HEK293 (cell line): ENCODE results near the gene PNPLA2.
A peak's percentile ranks its signal among the peaks of the same experiment; 100 is the strongest.

Experiments used
- CTCF ChIA-PET: fragments of 350-600 bp; formaldehyde crosslinking; extraction: SDS; loops from one replicate; lab custom pipeline; 2021; ENCODE audit warnings: antibody characterized with exemption; lab: Yijun Ruan, JAX
- POLR2A ChIA-PET: fragments of 300-600 bp; formaldehyde crosslinking; extraction: SDS; loops from one replicate; lab custom pipeline; 2020; ENCODE audit warnings: antibody characterized with exemption, inconsistent platforms; lab: Yijun Ruan, JAX
- H3K27ac ChIP-seq: fragments of 200-500 bp; sonication (Bioruptor generic); 2 replicates; pipeline ENCODE4 v1.5.1; 2014; ENCODE audit warnings: low read depth, low read length, control low read depth, inconsistent platforms; ENCODE audit errors: extremely low read depth
- H3K36me3 ChIP-seq, 2 experiments: fragments of 200-500 bp in 1 of 2; sonication (Bioruptor generic) in 1 of 2; 1 replicate in 1 of 2; 2 replicates in 1 of 2; pipeline ENCODE4 v1.5.1; 2014 to 2017; ENCODE audit warnings: inconsistent platforms in 2 of 2, low read length in 2 of 2; ENCODE audit not compliant: control insufficient read depth in 2 of 2, insufficient read depth in 1 of 2
- H3K4me1 ChIP-seq: fragments of 200-500 bp; sonication (Bioruptor generic); 2 replicates; pipeline ENCODE4 v1.5.1; 2014; ENCODE audit warnings: mild to moderate bottlenecking, low read length, inconsistent platforms; ENCODE audit not compliant: control insufficient read depth, insufficient read depth
- H3K4me3 ChIP-seq: 2 replicates; pipeline ENCODE4 v1.5.1; 2011; ENCODE audit warnings: low read depth, mild to moderate bottlenecking, control low read depth, low read length, moderate library complexity
- H3K9me3 ChIP-seq: fragments of 200-500 bp; sonication (Bioruptor generic); 2 replicates; pipeline ENCODE4 v1.5.1; 2014; ENCODE audit warnings: low read depth, low read length, inconsistent platforms; ENCODE audit not compliant: control insufficient read depth, insufficient read depth
- AEBP2 ChIP-seq: fragments of 450-650 bp; formaldehyde crosslinking; IDR thresholded peaks from 2 replicates; pipeline ENCODE4 v1.5.1; 2016; ENCODE audit warnings: missing biosample characterization, missing genetic modification characterization, borderline replicate concordance
- CTCF ChIP-seq: fragments of 450-650 bp; formaldehyde crosslinking; IDR thresholded peaks from 2 replicates; pipeline ENCODE4 v1.5.1; 2016; ENCODE audit warnings: missing biosample characterization, missing genetic modification characterization
- PRDM2 ChIP-seq: fragments of 450-650 bp; formaldehyde crosslinking; IDR thresholded peaks from 2 replicates; pipeline ENCODE4 v1.5.1; 2016; ENCODE audit warnings: missing biosample characterization, missing genetic modification characterization, borderline replicate concordance
- SCRT1 ChIP-seq: fragments of 450-650 bp; formaldehyde crosslinking; IDR thresholded peaks from 2 replicates; pipeline ENCODE4 v1.5.1; 2016; ENCODE audit warnings: missing biosample characterization, missing genetic modification characterization, borderline replicate concordance
- SETDB1 ChIP-seq: IDR thresholded peaks from one replicate; pipeline ENCODE4 v1.6.1; 2017; ENCODE audit warnings: mild to moderate bottlenecking, low read length, moderate library complexity, mixed read lengths; ENCODE audit not compliant: insufficient read length
- ZBTB10 ChIP-seq: fragments of 450-650 bp; formaldehyde crosslinking; IDR thresholded peaks from 2 replicates; pipeline ENCODE4 v1.5.1; 2016; ENCODE audit warnings: missing biosample characterization, missing genetic modification characterization
- ZIC2 ChIP-seq: fragments of 450-650 bp; formaldehyde crosslinking; IDR thresholded peaks from 2 replicates; pipeline ENCODE4 v1.5.1; 2016; ENCODE audit warnings: missing biosample characterization, missing genetic modification characterization
- ZNF133 ChIP-seq: fragments of 450-650 bp; formaldehyde crosslinking; IDR thresholded peaks from 2 replicates; pipeline ENCODE4 v1.5.1; 2016; ENCODE audit warnings: missing biosample characterization, missing genetic modification characterization
- ZNF155 ChIP-seq: fragments of 450-650 bp; formaldehyde crosslinking; IDR thresholded peaks from 2 replicates; pipeline ENCODE4 v1.5.1; 2016; ENCODE audit warnings: missing biosample characterization, missing genetic modification characterization
- ZNF16 ChIP-seq: fragments of 450-650 bp; formaldehyde crosslinking; IDR thresholded peaks from 2 replicates; pipeline ENCODE4 v1.5.1; 2016; ENCODE audit warnings: low read depth, missing biosample characterization, missing genetic modification characterization
- ZNF26 ChIP-seq: fragments of 450-650 bp; formaldehyde crosslinking; IDR thresholded peaks from 2 replicates; pipeline ENCODE4 v1.5.1; 2016; ENCODE audit warnings: missing biosample characterization, missing genetic modification characterization
- ZNF37A ChIP-seq: fragments of 450-650 bp; IDR thresholded peaks from 2 replicates; pipeline ENCODE4 v1.5.1; 2018; ENCODE audit warnings: missing biosample characterization, missing genetic modification characterization
- ZNF394 ChIP-seq: fragments of 450-650 bp; formaldehyde crosslinking; IDR thresholded peaks from 2 replicates; pipeline ENCODE4 v1.5.1; 2016; ENCODE audit warnings: missing biosample characterization, missing genetic modification characterization, mild to moderate bottlenecking, moderate library complexity, borderline replicate concordance
- ZNF488 ChIP-seq: fragments of 450-650 bp; formaldehyde crosslinking; IDR thresholded peaks from 2 replicates; pipeline ENCODE4 v1.5.1; 2016; ENCODE audit warnings: missing biosample characterization, missing genetic modification characterization
- ZNF501 ChIP-seq: fragments of 450-650 bp; formaldehyde crosslinking; IDR thresholded peaks from 2 replicates; pipeline ENCODE4 v1.5.1; 2016; ENCODE audit warnings: missing biosample characterization, missing genetic modification characterization
- ZNF555 ChIP-seq: fragments of 450-650 bp; formaldehyde crosslinking; conservative IDR thresholded peaks from 2 replicates; pipeline ENCODE4 v1.5.1; 2017; ENCODE audit warnings: missing biosample characterization, mild to moderate bottlenecking, missing genetic modification characterization, inconsistent platforms
- ZNF626 ChIP-seq: fragments of 450-650 bp; sonication (Bioruptor Pico); formaldehyde crosslinking; IDR thresholded peaks from 2 replicates; pipeline ENCODE4 v1.5.1; 2018; ENCODE audit warnings: missing biosample characterization, missing genetic modification characterization, inconsistent platforms
- ZNF654 ChIP-seq: fragments of 450-650 bp; formaldehyde crosslinking; IDR thresholded peaks from 2 replicates; pipeline ENCODE4 v1.5.1; 2016; ENCODE audit warnings: low read depth, missing biosample characterization, missing genetic modification characterization
- ZSCAN5A ChIP-seq: fragments of 450-650 bp; formaldehyde crosslinking; IDR thresholded peaks from 2 replicates; pipeline ENCODE4 v1.5.1; 2016; ENCODE audit warnings: missing biosample characterization, missing genetic modification characterization

The PNPLA2 gene

GRCh38 chr11:827897-828192 lies 9.1 kb downstream of the PNPLA2 start, which contains the start of gene CRACR2B:
Gene CRACR2B (plus strand): TSS chr11:827919. CDS start chr11:828608, 689 bp downstream.
- no peak within 1 kb of the TSS for H3K27ac ChIP-seq
- H3K4me3 ChIP-seq: peak within 1 kb of the TSS; percentile 28

More at GRCh38 chr11:827897-828192, 9.1 kb downstream of the PNPLA2 start, which contains the start of gene CRACR2B:
- ChIA-PET POLR2A (interaction anchor here (1.0 to 15.0 kb wide), 4 partner anchors 9 to 38 kb away, joined by 3 to 202 read pairs (median 38); partner anchors contain the start of genes CEND1, PNPLA2, POLR2L and TSPAN4), CTCF (interaction anchor here (0.7 to 1.0 kb wide), 3 partner anchors 10 to 462 kb away, joined by 3 to 4 read pairs (median 3); no protein-coding TSS in a partner anchor)
- H3K36me3 ChIP-seq: peaks cover 0 to 30% of the 10 kb centered on the region in 2 experiments; a peak in 2 of 3 replicates
- TF ChIP-seq ZNF133 (tag by site-specific recombination) (no peak), CTCF (no peak), ZNF654 (tag by site-specific recombination) (no peak), ZNF26 (tag by site-specific recombination) (no peak), ZNF16 (tag by site-specific recombination) (no peak), ZNF488 (tag by site-specific recombination) (no peak), ZSCAN5A (tag by site-specific recombination) (no peak), ZNF555 (tag by site-specific recombination) (no peak), PRDM2 (no peak), SETDB1 (no peak), ZNF501 (no peak), ZIC2 (tag by site-specific recombination) (no peak), AEBP2 (tag by site-specific recombination) (no peak), ZNF394 (no peak), ZBTB10 (tag by site-specific recombination) (no peak), ZNF155 (tag by site-specific recombination) (no peak), ZNF626 (no peak), SCRT1 (tag by site-specific recombination) (no peak), ZNF37A (no peak)
- no peaks in the 10 kb centered on the region for H3K4me1 ChIP-seq
- H3K9me3 ChIP-seq: no peaks in the 10 kb centered on the region
